C4-2B (cell line): ENCODE data around the gene YTHDC2.

ENCODE experiments used
- ZFX ChIP-seq: fragments of 450-650 bp; IDR thresholded peaks from 2 replicates; pipeline ENCODE4 v1.6.1; 2017
- TF ChIP-seq, protein P1 (sequence below): fragments of 450-650 bp; conservative IDR thresholded peaks from 2 replicates; pipeline ENCODE4 v1.5.1; 2017; ENCODE audit warnings: mild to moderate bottlenecking

DNA sequence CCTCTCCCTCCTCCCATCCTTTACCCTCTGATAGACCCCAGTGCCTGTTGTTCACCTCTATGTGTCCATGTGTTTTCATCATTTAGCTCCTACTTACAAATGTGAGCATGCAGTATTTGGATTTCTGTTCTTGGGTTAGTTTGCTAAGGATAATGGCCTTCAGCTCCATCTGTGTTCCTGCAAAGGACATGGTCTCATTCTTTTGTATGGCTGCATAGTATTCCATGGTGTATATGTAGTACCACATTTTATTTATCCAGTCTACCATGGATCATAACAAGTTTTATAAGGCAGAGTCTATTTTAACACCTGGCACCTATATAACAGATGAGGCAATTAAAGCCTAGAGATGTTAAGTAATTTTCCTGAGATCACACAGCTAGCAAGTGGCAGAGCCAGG, 7.4 kb downstream of the YTHDC2 start:
- TF ChIP-seq, protein P1, sequence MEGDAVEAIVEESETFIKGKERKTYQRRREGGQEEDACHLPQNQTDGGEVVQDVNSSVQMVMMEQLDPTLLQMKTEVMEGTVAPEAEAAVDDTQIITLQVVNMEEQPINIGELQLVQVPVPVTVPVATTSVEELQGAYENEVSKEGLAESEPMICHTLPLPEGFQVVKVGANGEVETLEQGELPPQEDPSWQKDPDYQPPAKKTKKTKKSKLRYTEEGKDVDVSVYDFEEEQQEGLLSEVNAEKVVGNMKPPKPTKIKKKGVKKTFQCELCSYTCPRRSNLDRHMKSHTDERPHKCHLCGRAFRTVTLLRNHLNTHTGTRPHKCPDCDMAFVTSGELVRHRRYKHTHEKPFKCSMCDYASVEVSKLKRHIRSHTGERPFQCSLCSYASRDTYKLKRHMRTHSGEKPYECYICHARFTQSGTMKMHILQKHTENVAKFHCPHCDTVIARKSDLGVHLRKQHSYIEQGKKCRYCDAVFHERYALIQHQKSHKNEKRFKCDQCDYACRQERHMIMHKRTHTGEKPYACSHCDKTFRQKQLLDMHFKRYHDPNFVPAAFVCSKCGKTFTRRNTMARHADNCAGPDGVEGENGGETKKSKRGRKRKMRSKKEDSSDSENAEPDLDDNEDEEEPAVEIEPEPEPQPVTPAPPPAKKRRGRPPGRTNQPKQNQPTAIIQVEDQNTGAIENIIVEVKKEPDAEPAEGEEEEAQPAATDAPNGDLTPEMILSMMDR: no peak
- no peak for TF ChIP-seq ZFX
